SK-N-SH (cell line): ENCODE measurements around the gene LDB3. TPM values are rescaled to one million over a fixed set of nuclear protein-coding genes. Genes with fewer than 3 reads are reported as not detected.

Experiments used
- CTCF ChIA-PET: fragments of 300-600, 350-600 bp; formaldehyde crosslinking; extraction: SDS; loops from one replicate; lab custom pipeline; 2021; lab: Yijun Ruan, JAX
- POLR2A ChIA-PET: fragments of 350-600 bp; sonication (Branson Sonifier 250); formaldehyde crosslinking; extraction: SDS; loops from one replicate; lab custom pipeline; 2020; ENCODE audit warnings: antibody characterized with exemption, inconsistent platforms; lab: Yijun Ruan, JAX
- DNase-seq: peaks from one replicate; pipeline ENCODE4 v3.0.0; 2012
- H2AFZ ChIP-seq: fragments of 200-600 bp; sonication (generic); 2 replicates; pipeline ENCODE4 v1.8.1; 2016; ENCODE audit warnings: antibody characterized with exemption, mild to moderate bottlenecking, low read depth
- H3F3A ChIP-seq: fragments of 200-600 bp; sonication (generic); replicated peaks from 2 replicates; pipeline ENCODE3; 2016; ENCODE audit warnings: antibody characterized with exemption, mild to moderate bottlenecking; ENCODE audit not compliant: insufficient read depth
- H3K27ac ChIP-seq, 2 experiments: fragments of 200-500 bp in 1 of 2; fragments of 200-600 bp in 1 of 2; sonication (Bioruptor generic) in 1 of 2; sonication (generic), shearing (Covaris generic) in 1 of 2; 2 replicates each; pipeline versions ENCODE4 v1.5.1 to v1.6.1; 2014 to 2016; ENCODE audit warnings: low read depth in 2 of 2, inconsistent platforms in 1 of 2, low read length in 1 of 2, mild to moderate bottlenecking in 1 of 2, mixed read lengths in 1 of 2
- H3K27me3 ChIP-seq: fragments of 200-600 bp; sonication (generic), shearing (Covaris generic); 2 replicates; pipeline ENCODE4 v1.6.1; 2016; ENCODE audit warnings: mixed run types; ENCODE audit not compliant: insufficient read depth
- H3K36me3 ChIP-seq, 2 experiments: fragments of 200-500 bp in 1 of 2; fragments of 200-600 bp in 1 of 2; sonication (Bioruptor generic) in 1 of 2; sonication (generic) in 1 of 2; replicated peaks in 1 of 2; 2 replicates each; pipeline versions ENCODE3 to v1.5.1; 2014 to 2016; ENCODE audit warnings: low read length in 1 of 2, mild to moderate bottlenecking in 1 of 2; ENCODE audit not compliant: insufficient read depth in 2 of 2, control insufficient read depth in 1 of 2
- H3K4me1 ChIP-seq, 2 experiments: fragments of 200-500 bp in 1 of 2; fragments of 200-600 bp in 1 of 2; sonication (Bioruptor generic) in 1 of 2; sonication (generic), shearing (Covaris generic) in 1 of 2; 2 replicates each; pipeline versions ENCODE4 v1.5.1 to v1.6.1; 2014 to 2016; ENCODE audit warnings: low read depth in 1 of 2, low read length in 1 of 2, mixed run types in 1 of 2; ENCODE audit not compliant: insufficient read depth in 2 of 2, control insufficient read depth in 1 of 2
- H3K4me2 ChIP-seq: fragments of 200-600 bp; sonication (generic), shearing (Covaris generic); 2 replicates; pipeline ENCODE4 v1.6.1; 2017; ENCODE audit warnings: mixed run types
- H3K4me3 ChIP-seq, 2 experiments: fragments of 200-500 bp in 1 of 2; fragments of 200-600 bp in 1 of 2; sonication (Bioruptor generic) in 1 of 2; sonication (generic), shearing (Covaris generic) in 1 of 2; 2 replicates each; pipeline versions ENCODE4 v1.5.1 to v1.8.1; 2014 to 2016; ENCODE audit warnings: low read depth in 2 of 2, inconsistent platforms in 1 of 2, low read length in 1 of 2, mild to moderate bottlenecking in 1 of 2, mixed read lengths in 1 of 2, moderate library complexity in 1 of 2
- H3K79me2 ChIP-seq: fragments of 200-600 bp; sonication (generic); 2 replicates; pipeline ENCODE4 v1.8.1; 2017; ENCODE audit warnings: mild to moderate bottlenecking; ENCODE audit not compliant: insufficient read depth
- H3K9ac ChIP-seq: fragments of 200-600 bp; sonication (generic); 2 replicates; pipeline ENCODE4 v1.6.1; 2017; ENCODE audit warnings: mixed run types
- H3K9me2 ChIP-seq: fragments of 200-600 bp; sonication (generic); 2 replicates; pipeline ENCODE4 v1.6.1; 2017; ENCODE audit warnings: mixed run types
- H3K9me3 ChIP-seq: fragments of 200-600 bp; sonication (generic); 2 replicates; pipeline ENCODE4 v1.6.1; 2017; ENCODE audit warnings: mixed run types, mild to moderate bottlenecking, moderate library complexity
- H4K20me1 ChIP-seq: fragments of 200-600 bp; sonication (generic); 2 replicates; pipeline ENCODE4 v1.6.1; 2017; ENCODE audit warnings: mild to moderate bottlenecking, mixed run types; ENCODE audit not compliant: insufficient read depth
- CHD2 ChIP-seq: fragments of 150-350 bp; IDR thresholded peaks from 2 replicates; pipeline ENCODE4 v1.6.1; 2018; ENCODE audit warnings: low read length; ENCODE audit not compliant: partially characterized antibody
- EZH2phosphoT487 ChIP-seq: fragments of 200-600 bp; sonication (generic); IDR thresholded peaks from 2 replicates; pipeline ENCODE4 v1.6.1; 2017; ENCODE audit warnings: low read depth, mixed run types, mild to moderate bottlenecking, antibody characterized with exemption, moderate library complexity, borderline replicate concordance
- FOXJ3 ChIP-seq: sonication (generic); formaldehyde crosslinking; IDR thresholded peaks from 2 replicates; pipeline ENCODE4 v1.5.1; 2020; ENCODE audit warnings: mild to moderate bottlenecking, missing genetic modification reagents
- FOXM1 ChIP-seq: IDR thresholded peaks from 2 replicates; pipeline ENCODE4 v1.4.0; 2012; ENCODE audit warnings: low read depth, mild to moderate bottlenecking
- GABPA ChIP-seq: IDR thresholded peaks from 2 replicates; pipeline ENCODE4 v1.4.0; 2012; ENCODE audit warnings: low read depth, mild to moderate bottlenecking
- GATA2 ChIP-seq: sonication (generic); formaldehyde crosslinking; IDR thresholded peaks from 2 replicates; pipeline ENCODE4 v1.5.0; 2020; ENCODE audit warnings: mild to moderate bottlenecking, missing genetic modification reagents
- MAX ChIP-seq: IDR thresholded peaks from 2 replicates; pipeline ENCODE4 v1.4.0; 2012; ENCODE audit warnings: low read depth
- MEF2A ChIP-seq: IDR thresholded peaks from 2 replicates; pipeline ENCODE4 v1.4.0; 2012; ENCODE audit warnings: low read depth, borderline replicate concordance
- NFIC ChIP-seq: IDR thresholded peaks from 2 replicates; pipeline ENCODE4 v1.4.0; 2012; ENCODE audit warnings: borderline replicate concordance
- POLR2AphosphoS5 ChIP-seq: IDR thresholded peaks from 2 replicates; pipeline ENCODE4 v1.6.1; 2012; ENCODE audit warnings: low read depth, low read length
- RCOR1 ChIP-seq: fragments of 150-350 bp; IDR thresholded peaks from 2 replicates; pipeline ENCODE4 v1.6.1; 2017; ENCODE audit warnings: antibody characterized with exemption, low read length
- RXRA ChIP-seq: IDR thresholded peaks from 2 replicates; pipeline ENCODE4 v1.4.0; 2012; ENCODE audit warnings: low read depth, mild to moderate bottlenecking, borderline replicate concordance
- SMC3 ChIP-seq: IDR thresholded peaks from 2 replicates; pipeline ENCODE4 v1.6.1; 2012; ENCODE audit warnings: low read depth, low read length, improper control_type of control experiment
- TAF1 ChIP-seq: IDR thresholded peaks from 2 replicates; pipeline ENCODE4 v1.6.1; 2012; ENCODE audit warnings: low read depth, mild to moderate bottlenecking, low read length, moderate library complexity, borderline replicate concordance
- TEAD4 ChIP-seq: IDR thresholded peaks from 2 replicates; pipeline ENCODE4 v1.4.0; 2012; ENCODE audit warnings: mild to moderate bottlenecking, borderline replicate concordance; ENCODE audit not compliant: insufficient read depth
- USF1 ChIP-seq: IDR thresholded peaks from 2 replicates; pipeline ENCODE4 v1.4.0; 2012; ENCODE audit warnings: low read depth, borderline replicate concordance
- YY1 ChIP-seq: IDR thresholded peaks from 2 replicates; pipeline ENCODE4 v1.4.0; 2012; ENCODE audit warnings: low read depth, mild to moderate bottlenecking
- ZBTB33 ChIP-seq: IDR thresholded peaks from 2 replicates; pipeline ENCODE4 v1.4.0; 2012; ENCODE audit warnings: low read depth, borderline replicate concordance
- WGBS: methylation state at CpG from one replicate; pipeline ENCODE4 v1.1.6; 2017; ENCODE audit warnings: low lambda C conversion rate; 5-methylcytosine and 5-hydroxymethylcytosine counted together
- polyA plus RNA-seq, 3 experiments: library from polyadenylated mRNA; depleted of rRNA; stranded (reverse); fragments of >200 nt; gene quantifications; 2 replicates each; pipeline ENCODE4 v1.2.3, GENCODE V29; 2012
- TF ChIP-seq, protein P1 (sequence below): fragments of 150-350 bp; IDR thresholded peaks from 2 replicates; pipeline ENCODE4 v1.6.1; 2017; ENCODE audit warnings: antibody characterized with exemption, low read length, low read depth, borderline replicate concordance

Gene LDB3
- polyA plus RNA-seq, 1 of the 3 experiments (the other 2 are of a cell fraction), result 0.48 TPM

DNA sequence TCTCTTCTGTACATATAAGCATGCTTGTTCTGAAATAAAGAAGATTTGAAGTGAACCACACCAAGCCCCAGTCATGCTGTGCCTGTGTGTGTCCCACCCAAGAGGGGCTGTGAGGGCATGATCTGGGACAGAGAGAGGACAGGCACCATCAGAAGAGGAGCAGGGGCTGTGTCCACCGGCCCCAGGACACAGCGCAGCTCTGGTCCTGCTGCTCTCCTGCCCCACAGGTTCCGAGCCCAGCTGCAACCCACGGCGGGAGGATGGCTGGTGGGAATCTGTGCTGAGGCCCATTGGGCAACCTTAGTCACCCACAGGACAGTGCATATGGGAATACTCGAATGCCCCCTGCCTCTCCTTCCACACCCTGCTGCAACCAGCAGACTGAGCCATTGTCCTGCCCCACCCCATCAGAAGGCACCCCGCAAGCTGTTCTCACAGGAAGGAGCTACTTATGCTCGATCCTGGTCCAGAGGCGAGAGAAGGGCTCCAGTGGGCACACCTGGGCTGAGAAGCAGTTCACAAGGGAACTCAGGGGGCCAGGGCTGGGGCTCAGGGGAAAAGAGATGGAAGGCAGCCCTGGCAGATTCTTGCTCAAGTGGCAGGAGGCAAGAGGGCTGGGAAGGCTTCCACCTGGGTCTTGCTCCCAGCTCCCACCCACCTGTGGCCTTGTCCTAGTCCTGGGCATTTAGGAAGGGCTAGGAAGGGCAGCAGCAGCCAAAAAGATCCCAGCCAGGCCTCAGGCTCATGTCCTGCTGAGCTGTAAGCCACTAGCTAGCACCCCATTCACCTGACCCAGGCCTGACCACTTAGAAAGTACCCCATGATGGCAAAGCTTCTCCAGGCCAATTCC lies 31.9 kb downstream of the LDB3 start:
- no peaks in the 10 kb centered on the region for H3K9me3 ChIP-seq
- no peak for TF ChIP-seq GABPA
- no peak for TF ChIP-seq MAX
- no peaks in the 10 kb centered on the region for H3K9me2 ChIP-seq
- H2AFZ ChIP-seq, result no peak overlapping the region
- no peaks in the 10 kb centered on the region for H4K20me1 ChIP-seq
- H3K79me2 ChIP-seq, result no peaks in the 10 kb centered on the region
- 76% methylated on average over 4 of the region's 9 CpGs for WGBS
- H3K4me1 ChIP-seq, result no peaks in the 10 kb centered on the region
- no peaks in the 10 kb centered on the region for H3K27me3 ChIP-seq
- no peaks in the 10 kb centered on the region for H3K36me3 ChIP-seq
- H3F3A ChIP-seq, result no peaks in the 10 kb centered on the region
- no peak overlapping the region for H3K27ac ChIP-seq
- POLR2A ChIA-PET, result no interaction called here
- DNase-seq, result no peak
- H3K9ac ChIP-seq, result no peak overlapping the region
- no peak overlapping the region for H3K4me3 ChIP-seq
- CTCF ChIA-PET, result interaction anchor here (1.1 to 3.4 kb wide), 4 partner anchors 10 to 300 kb away, joined by 3 to 16 read pairs (median 4); no protein-coding TSS in a partner anchor
- H3K4me2 ChIP-seq, result no peak overlapping the region

GRCh38 chr10:86700851-86701617 lies 32.7 kb downstream of the LDB3 start:
- WGBS, result 96% methylated on average over 7 of the region's 12 CpGs
- Histone ChIP-seq H3K27ac (no peak overlapping the region), H3K4me3 (no peak overlapping the region), H2AFZ (no peak overlapping the region), H3K79me2 (no peaks in the 10 kb centered on the region), H3K9me2 (no peaks in the 10 kb centered on the region), H3K36me3 (no peaks in the 10 kb centered on the region), H3K27me3 (no peaks in the 10 kb centered on the region), H3K4me2 (no peak overlapping the region), H3K9ac (no peak overlapping the region), H3F3A (no peaks in the 10 kb centered on the region), H4K20me1 (no peaks in the 10 kb centered on the region), H3K4me1 (no peaks in the 10 kb centered on the region), H3K9me3 (no peaks in the 10 kb centered on the region)
- DNase-seq, result no peak
- POLR2A ChIA-PET, result no interaction called here
- CTCF ChIA-PET, result interaction anchor here (1.1 to 3.4 kb wide), 5 partner anchors 10 to 301 kb away, joined by 3 to 16 read pairs (median 4); no protein-coding TSS in a partner anchor
- TF ChIP-seq, protein P1, sequence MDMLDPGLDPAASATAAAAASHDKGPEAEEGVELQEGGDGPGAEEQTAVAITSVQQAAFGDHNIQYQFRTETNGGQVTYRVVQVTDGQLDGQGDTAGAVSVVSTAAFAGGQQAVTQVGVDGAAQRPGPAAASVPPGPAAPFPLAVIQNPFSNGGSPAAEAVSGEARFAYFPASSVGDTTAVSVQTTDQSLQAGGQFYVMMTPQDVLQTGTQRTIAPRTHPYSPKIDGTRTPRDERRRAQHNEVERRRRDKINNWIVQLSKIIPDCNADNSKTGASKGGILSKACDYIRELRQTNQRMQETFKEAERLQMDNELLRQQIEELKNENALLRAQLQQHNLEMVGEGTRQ, result no peak
- TF ChIP-seq TAF1 (no peak), GATA2 (CRISPR knock-in tag) (no peak), MAX (no peak), NFIC (no peak), EZH2phosphoT487 (no peak), ZBTB33 (no peak), POLR2AphosphoS5 (no peak), RCOR1 (no peak), USF1 (no peak), RXRA (no peak), YY1 (no peak), TEAD4 (no peak), MEF2A (no peak), FOXM1 (no peak), FOXJ3 (CRISPR knock-in tag) (no peak), CHD2 (no peak), SMC3 (no peak)
